ENCODE data around the gene TSPO2.

The TSPO2 gene

GRCh38 chr6:41059556-41059955 is 17.3 kb downstream of the TSPO2 start:
- no peak overlapping the region for H3K9ac ChIP-seq (ENCODE audit: low read depth, low read length, poor library complexity)
- no peak overlapping the region for H4K91ac ChIP-seq (ENCODE audit: low read depth, low read length, poor library complexity)
- H3K36me3 ChIP-seq (replicated peaks in 1 of 2; ENCODE audit: control insufficient read depth in 2 of 2, insufficient read depth in 2 of 2, low read length in 2 of 2), result peaks cover 3 to 32% of the 10 kb centered on the region in 2 donors
- H2BK120ac ChIP-seq (ENCODE audit: low read depth, low read length), result no peak overlapping the region
- no peak for DNase-seq (ENCODE audit: low spot score)
- peaks cover 0 to 2% of the 10 kb centered on the region in 2 donors for H3K4me1 ChIP-seq (ENCODE audit: control insufficient read depth in 2 of 2, insufficient read depth in 1 of 2, low read depth in 1 of 2, low read length in 2 of 2)
- no peak overlapping the region for H3K4me3 ChIP-seq (ENCODE audit: low read length in 2 of 2)
- no peak overlapping the region for H2BK12ac ChIP-seq (ENCODE audit: low read length)
- no peak overlapping the region for H3K27ac ChIP-seq (replicated peaks; ENCODE audit: low read length)
- no peak overlapping the region for H3K14ac ChIP-seq (ENCODE audit: low read length)
- no peak overlapping the region for H3K4me2 ChIP-seq (ENCODE audit: insufficient read depth, low read length, poor library complexity, severe bottlenecking)
- H2AK5ac ChIP-seq (ENCODE audit: low read depth, low read length), result no peak overlapping the region
- WGBS, 2 donors (ENCODE audit: extremely low coverage in 2 of 2, insufficient read length in 2 of 2, insufficient replicate concordance in 1 of 2), result no CpG with 5 or more reads among the region's 1 CpG
- H3K27me3 ChIP-seq (ENCODE audit: control insufficient read depth in 3 of 3, insufficient read depth in 3 of 3, low read depth in 1 of 3, low read length in 3 of 3), result no peaks in the 10 kb centered on the region
- no peak overlapping the region for H3K18ac ChIP-seq (ENCODE audit: low read length)
- no peak overlapping the region for H2AFZ ChIP-seq (ENCODE audit: low read length)
- H2BK5ac ChIP-seq (ENCODE audit: low read length), result no peak overlapping the region
- no peak overlapping the region for H4K8ac ChIP-seq (ENCODE audit: low read depth, low read length)
- H3K79me1 ChIP-seq (ENCODE audit: low read depth, low read length), result no peaks in the 10 kb centered on the region
- no peak overlapping the region for H2BK15ac ChIP-seq (ENCODE audit: low read length)
- no peak overlapping the region for H3K4ac ChIP-seq (ENCODE audit: low read length)
- no peak overlapping the region for H3K23ac ChIP-seq (ENCODE audit: low read depth, low read length, poor library complexity)
- H3K9me3 ChIP-seq (replicated peaks in 1 of 2; ENCODE audit: control insufficient read depth in 2 of 2, insufficient read depth in 1 of 2, low read depth in 1 of 2, low read length in 2 of 2), result no peaks in the 10 kb centered on the region

- Histone ChIP-seq H3K4me1 (ENCODE audit: control insufficient read depth in 2 of 2, insufficient read depth in 1 of 2, low read depth in 1 of 2, low read length in 2 of 2) (peaks cover 0 to 2% of the 10 kb centered on the region in 2 donors), H3K18ac (ENCODE audit: low read length) (no peak overlapping the region), H3K4me2 (ENCODE audit: insufficient read depth, low read length, poor library complexity, severe bottlenecking) (no peak overlapping the region), H2BK120ac (ENCODE audit: low read depth, low read length) (no peak overlapping the region), H3K4ac (ENCODE audit: low read length) (no peak overlapping the region), H3K9me3 (replicated peaks in 1 of 2; ENCODE audit: control insufficient read depth in 2 of 2, insufficient read depth in 1 of 2, low read depth in 1 of 2, low read length in 2 of 2) (no peaks in the 10 kb centered on the region), H3K23ac (ENCODE audit: low read depth, low read length, poor library complexity) (no peak overlapping the region), H2AK5ac (ENCODE audit: low read depth, low read length) (no peak overlapping the region), H4K8ac (ENCODE audit: low read depth, low read length) (no peak overlapping the region), H2AFZ (ENCODE audit: low read length) (no peak overlapping the region), H3K4me3 (ENCODE audit: low read length in 2 of 2) (peak overlapping the region in 1 of 2 donors; percentile 19), H3K9ac (ENCODE audit: low read depth, low read length, poor library complexity) (no peak overlapping the region), H2BK12ac (ENCODE audit: low read length) (no peak overlapping the region), H3K27ac (replicated peaks; ENCODE audit: low read length) (no peak overlapping the region), H3K36me3 (replicated peaks in 1 of 2; ENCODE audit: control insufficient read depth in 2 of 2, insufficient read depth in 2 of 2, low read length in 2 of 2) (peaks cover 3 to 49% of the 10 kb centered on the region in 2 donors), H4K91ac (ENCODE audit: low read depth, low read length, poor library complexity) (no peak overlapping the region), H3K27me3 (ENCODE audit: control insufficient read depth in 3 of 3, insufficient read depth in 3 of 3, low read depth in 1 of 3, low read length in 3 of 3) (no peaks in the 10 kb centered on the region), H2BK15ac (ENCODE audit: low read length) (no peak overlapping the region), H2BK5ac (ENCODE audit: low read length) (no peak overlapping the region), H3K14ac (ENCODE audit: low read length) (no peak overlapping the region), H3K79me1 (ENCODE audit: low read depth, low read length) (no peaks in the 10 kb centered on the region)
- no CpG with 5 or more reads among the region's 13 CpGs for WGBS, 2 donors (ENCODE audit: extremely low coverage in 2 of 2, insufficient read length in 2 of 2, insufficient replicate concordance in 1 of 2)
- no peak for DNase-seq (ENCODE audit: low spot score)
These were observed 19.0 kb downstream of the TSPO2 start for GRCh38 chr6:41061196-41061726.

GRCh38 chr6:41062056-41062455 is 19.8 kb downstream of the TSPO2 start:
- Histone ChIP-seq H3K27me3 (ENCODE audit: control insufficient read depth in 3 of 3, insufficient read depth in 3 of 3, low read depth in 1 of 3, low read length in 3 of 3) (no peaks in the 10 kb centered on the region), H3K14ac (ENCODE audit: low read length) (no peak overlapping the region), H2AK5ac (ENCODE audit: low read depth, low read length) (no peak overlapping the region), H2AFZ (ENCODE audit: low read length) (no peak overlapping the region), H3K4me1 (ENCODE audit: control insufficient read depth in 2 of 2, insufficient read depth in 1 of 2, low read depth in 1 of 2, low read length in 2 of 2) (peaks cover 0 to 2% of the 10 kb centered on the region in 2 donors), H3K79me1 (ENCODE audit: low read depth, low read length) (no peaks in the 10 kb centered on the region), H2BK120ac (ENCODE audit: low read depth, low read length) (no peak overlapping the region), H3K9ac (ENCODE audit: low read depth, low read length, poor library complexity) (no peak overlapping the region), H3K27ac (replicated peaks; ENCODE audit: low read length) (no peak overlapping the region), H2BK12ac (ENCODE audit: low read length) (no peak overlapping the region), H3K36me3 (replicated peaks in 1 of 2; ENCODE audit: control insufficient read depth in 2 of 2, insufficient read depth in 2 of 2, low read length in 2 of 2) (peaks cover 3 to 57% of the 10 kb centered on the region in 2 donors), H3K4ac (ENCODE audit: low read length) (no peak overlapping the region), H4K91ac (ENCODE audit: low read depth, low read length, poor library complexity) (no peak overlapping the region), H2BK15ac (ENCODE audit: low read length) (no peak overlapping the region), H3K18ac (ENCODE audit: low read length) (no peak overlapping the region), H3K23ac (ENCODE audit: low read depth, low read length, poor library complexity) (no peak overlapping the region), H3K4me3 (ENCODE audit: low read length in 2 of 2) (no peak overlapping the region), H3K9me3 (replicated peaks in 1 of 2; ENCODE audit: control insufficient read depth in 2 of 2, insufficient read depth in 1 of 2, low read depth in 1 of 2, low read length in 2 of 2) (no peaks in the 10 kb centered on the region), H2BK5ac (ENCODE audit: low read length) (no peak overlapping the region), H3K4me2 (ENCODE audit: insufficient read depth, low read length, poor library complexity, severe bottlenecking) (no peak overlapping the region), H4K8ac (ENCODE audit: low read depth, low read length) (no peak overlapping the region)
- no CpG with 5 or more reads among the region's 1 CpG for WGBS, 2 donors (ENCODE audit: extremely low coverage in 2 of 2, insufficient read length in 2 of 2, insufficient replicate concordance in 1 of 2)
- DNase-seq (ENCODE audit: low spot score), result no peak

GRCh38 chr6:41063884-41064285 is 21.6 kb downstream of the TSPO2 start:
- no peak overlapping the region for H3K9ac ChIP-seq (ENCODE audit: low read depth, low read length, poor library complexity)
- WGBS, 2 donors (ENCODE audit: extremely low coverage in 2 of 2, insufficient read length in 2 of 2, insufficient replicate concordance in 1 of 2), result no CpG with 5 or more reads among the region's 2 CpGs
- no peak overlapping the region for H2AFZ ChIP-seq (ENCODE audit: low read length)
- no peaks in the 10 kb centered on the region for H3K79me1 ChIP-seq (ENCODE audit: low read depth, low read length)
- H3K27ac ChIP-seq (replicated peaks; ENCODE audit: low read length), result no peak overlapping the region
- H3K23ac ChIP-seq (ENCODE audit: low read depth, low read length, poor library complexity), result no peak overlapping the region
- no peak overlapping the region for H3K4me2 ChIP-seq (ENCODE audit: insufficient read depth, low read length, poor library complexity, severe bottlenecking)
- no peak overlapping the region for H2BK120ac ChIP-seq (ENCODE audit: low read depth, low read length)
- no peak overlapping the region for H2AK5ac ChIP-seq (ENCODE audit: low read depth, low read length)
- H3K27me3 ChIP-seq (ENCODE audit: control insufficient read depth in 3 of 3, insufficient read depth in 3 of 3, low read depth in 1 of 3, low read length in 3 of 3), result no peaks in the 10 kb centered on the region
- H2BK5ac ChIP-seq (ENCODE audit: low read length), result no peak overlapping the region
- H4K8ac ChIP-seq (ENCODE audit: low read depth, low read length), result no peak overlapping the region
- peaks cover 0 to under 1% of the 10 kb centered on the region in 2 donors for H3K4me1 ChIP-seq (ENCODE audit: control insufficient read depth in 2 of 2, insufficient read depth in 1 of 2, low read depth in 1 of 2, low read length in 2 of 2)
- H2BK15ac ChIP-seq (ENCODE audit: low read length), result no peak overlapping the region
- no peaks in the 10 kb centered on the region for H3K9me3 ChIP-seq (replicated peaks in 1 of 2; ENCODE audit: control insufficient read depth in 2 of 2, insufficient read depth in 1 of 2, low read depth in 1 of 2, low read length in 2 of 2)
- H3K4ac ChIP-seq (ENCODE audit: low read length), result no peak overlapping the region
- H3K4me3 ChIP-seq (ENCODE audit: low read length in 2 of 2), result no peak overlapping the region
- no peak overlapping the region for H4K91ac ChIP-seq (ENCODE audit: low read depth, low read length, poor library complexity)
- no peak for DNase-seq (ENCODE audit: low spot score)
- peaks cover 5 to 75% of the 10 kb centered on the region in 2 donors for H3K36me3 ChIP-seq (replicated peaks in 1 of 2; ENCODE audit: control insufficient read depth in 2 of 2, insufficient read depth in 2 of 2, low read length in 2 of 2)
- H2BK12ac ChIP-seq (ENCODE audit: low read length), result no peak overlapping the region
- H3K18ac ChIP-seq (ENCODE audit: low read length), result no peak overlapping the region
- no peak overlapping the region for H3K14ac ChIP-seq (ENCODE audit: low read length)

All from neuronal stem cell (in vitro differentiated cells).